Mesenchymal stem cell (in vitro differentiated cells and primary cell): ENCODE data around the gene TOR1B.
"Not testable (repeated sequence)": the region's sequence is repeated elsewhere in the genome, so short reads cannot be mapped to it uniquely, and the experiment has no call there.

Experiments used
- DNase-seq: peaks from one replicate; pipeline ENCODE4 v3.0.0-alpha.2; 2013
- H2AFZ ChIP-seq: one replicate; pipeline ENCODE4 v1.6.1; 2013; ENCODE audit warnings: low read depth, mild to moderate bottlenecking, control low read depth, inconsistent platforms, low read length, moderate library complexity
- H2AK5ac ChIP-seq: 2 replicates; pipeline ENCODE4 v1.6.1; 2013; ENCODE audit warnings: low read length, moderate library complexity, mild to moderate bottlenecking, inconsistent platforms; ENCODE audit not compliant: severe bottlenecking
- H2BK120ac ChIP-seq: one replicate; pipeline ENCODE4 v1.6.1; 2013; ENCODE audit warnings: low read depth, mild to moderate bottlenecking, inconsistent platforms, low read length, moderate library complexity
- H2BK12ac ChIP-seq, 2 experiments: one replicate each; pipeline ENCODE4 v1.6.1; 2013; ENCODE audit warnings: inconsistent platforms in 2 of 2, low read length in 2 of 2, mild to moderate bottlenecking in 2 of 2, moderate library complexity in 2 of 2, control low read depth in 1 of 2
- H2BK15ac ChIP-seq: one replicate; pipeline ENCODE4 v1.6.1; 2013; ENCODE audit warnings: mild to moderate bottlenecking, low read depth, inconsistent platforms; ENCODE audit not compliant: poor library complexity, severe bottlenecking
- H2BK5ac ChIP-seq: 2 replicates; pipeline ENCODE4 v1.6.1; 2013; ENCODE audit warnings: low read depth, mild to moderate bottlenecking, low read length, control low read depth, inconsistent platforms; ENCODE audit not compliant: poor library complexity, severe bottlenecking
- H3K14ac ChIP-seq, 2 experiments: one replicate each; pipeline ENCODE4 v1.6.1; 2013; ENCODE audit warnings: inconsistent platforms in 2 of 2, low read length in 2 of 2, control low read depth in 1 of 2, mild to moderate bottlenecking in 1 of 2, moderate library complexity in 1 of 2
- H3K18ac ChIP-seq, 2 experiments: one replicate each; pipeline ENCODE4 v1.6.1; 2013; ENCODE audit warnings: inconsistent platforms in 2 of 2, low read length in 2 of 2, control low read depth in 1 of 2, low read depth in 1 of 2, mild to moderate bottlenecking in 1 of 2
- H3K23ac ChIP-seq, 2 experiments: one replicate each; pipeline ENCODE4 v1.6.1; 2013; ENCODE audit warnings: inconsistent platforms in 2 of 2, low read length in 2 of 2, mild to moderate bottlenecking in 2 of 2, moderate library complexity in 2 of 2, control low read depth in 1 of 2
- H3K27ac ChIP-seq: 2 replicates; pipeline ENCODE4 v1.5.1; 2013; ENCODE audit warnings: mild to moderate bottlenecking, moderate library complexity, low read length, control low read depth, inconsistent platforms; ENCODE audit not compliant: poor library complexity, severe bottlenecking
- H3K27me3 ChIP-seq, 2 experiments: 2 replicates each; pipeline versions ENCODE4 v1.6.1 to v1.7.0; 2013; ENCODE audit warnings: low read length in 2 of 2, mild to moderate bottlenecking in 2 of 2, moderate library complexity in 2 of 2, control low read depth in 1 of 2, inconsistent platforms in 1 of 2; ENCODE audit not compliant: control insufficient read depth in 1 of 2, insufficient read depth in 1 of 2
- H3K36me3 ChIP-seq, 2 experiments: 2 replicates each; pipeline versions ENCODE4 v1.6.1 to v1.7.0; 2013; ENCODE audit warnings: low read length in 2 of 2, control low read depth in 1 of 2, inconsistent platforms in 1 of 2, low read depth in 1 of 2, mild to moderate bottlenecking in 1 of 2; ENCODE audit not compliant: insufficient read depth in 2 of 2, control insufficient read depth in 1 of 2
- H3K4ac ChIP-seq, 2 experiments: one replicate each; pipeline ENCODE4 v1.6.1; 2013; ENCODE audit warnings: inconsistent platforms in 2 of 2, low read length in 2 of 2, mild to moderate bottlenecking in 2 of 2, moderate library complexity in 2 of 2, control low read depth in 1 of 2, low read depth in 1 of 2
- H3K4me1 ChIP-seq: 2 replicates; pipeline ENCODE4 v1.6.1; 2013; ENCODE audit warnings: low read depth, low read length, control low read depth; ENCODE audit not compliant: control insufficient read depth, insufficient read depth
- H3K4me2 ChIP-seq: 2 replicates; pipeline ENCODE4 v1.6.1; 2013; ENCODE audit warnings: low read length, mild to moderate bottlenecking, inconsistent platforms; ENCODE audit not compliant: poor library complexity, severe bottlenecking
- H3K4me3 ChIP-seq, 2 experiments: 2 replicates each; pipeline versions ENCODE4 v1.5.1 to v1.7.0; 2013; ENCODE audit warnings: low read length in 2 of 2, mild to moderate bottlenecking in 2 of 2, control low read depth in 1 of 2, low read depth in 1 of 2; ENCODE audit not compliant: insufficient read depth in 1 of 2
- H3K79me1 ChIP-seq: replicated peaks from 2 replicates; pipeline ENCODE4 v1.6.1; 2013; ENCODE audit warnings: mild to moderate bottlenecking, control low read depth, low read length, inconsistent platforms; ENCODE audit not compliant: poor library complexity, severe bottlenecking
- H3K9ac ChIP-seq: 2 replicates; pipeline ENCODE4 v1.7.0; 2013; ENCODE audit warnings: mild to moderate bottlenecking, low read length, moderate library complexity
- H3K9me3 ChIP-seq: 2 replicates; pipeline ENCODE4 v1.7.0; 2013; ENCODE audit warnings: mild to moderate bottlenecking, low read length; ENCODE audit not compliant: control insufficient read depth
- H4K8ac ChIP-seq: one replicate; pipeline ENCODE4 v1.6.1; 2013; ENCODE audit warnings: inconsistent platforms, mild to moderate bottlenecking, low read length, moderate library complexity
- H4K91ac ChIP-seq: one replicate; pipeline ENCODE4 v1.6.1; 2013; ENCODE audit warnings: mild to moderate bottlenecking, low read length, inconsistent platforms
- WGBS: methylation state at CpG from one replicate; pipeline ENCODE4 v1.1.7; 2013; ENCODE audit warnings: mixed read lengths; 5-methylcytosine and 5-hydroxymethylcytosine counted together

Gene TOR1B

GRCh38 chr9:129784970-129785369, 18.0 kb upstream of the TOR1B start:
- not testable (repeated sequence) for H3K9ac ChIP-seq, H3K27ac ChIP-seq, H4K8ac ChIP-seq, H3K4me2 ChIP-seq, DNase-seq, H3K9me3 ChIP-seq, H2BK15ac ChIP-seq, H3K4ac ChIP-seq, H2AK5ac ChIP-seq, H3K4me3 ChIP-seq, H3K23ac ChIP-seq, H3K14ac ChIP-seq, H2BK5ac ChIP-seq, H3K79me1 ChIP-seq, H2BK120ac ChIP-seq, H3K4me1 ChIP-seq, H3K36me3 ChIP-seq, H4K91ac ChIP-seq, H2AFZ ChIP-seq, H2BK12ac ChIP-seq, H3K18ac ChIP-seq
- H3K27me3 ChIP-seq: peaks cover 5 to 23% of the 10 kb centered on the region in 2 experiments
- WGBS: 84% methylated on average over 11 of the region's 11 CpGs

GRCh38 chr9:129785866-129786265, 17.1 kb upstream of the TOR1B start:
- H2BK15ac ChIP-seq: no peak overlapping the region
- no peak overlapping the region for H3K4me2 ChIP-seq
- peaks cover 2% of the 10 kb centered on the region for H3K4me1 ChIP-seq
- H3K27me3 ChIP-seq: peaks cover 5 to 21% of the 10 kb centered on the region in 2 experiments
- no peak overlapping the region for H4K8ac ChIP-seq
- H3K27ac ChIP-seq: no peak overlapping the region
- H4K91ac ChIP-seq: no peak overlapping the region
- H2AFZ ChIP-seq: no peak overlapping the region
- no peaks in the 10 kb centered on the region for H3K36me3 ChIP-seq
- H3K23ac ChIP-seq: no peak overlapping the region
- H3K9ac ChIP-seq: no peak overlapping the region
- no peaks in the 10 kb centered on the region for H3K9me3 ChIP-seq
- H3K4me3 ChIP-seq: no peak overlapping the region
- no peak overlapping the region for H2AK5ac ChIP-seq
- DNase-seq: no peak
- H3K79me1 ChIP-seq: no peaks in the 10 kb centered on the region
- no peak overlapping the region for H2BK120ac ChIP-seq
- WGBS: no CpG with 5 or more reads among the region's 1 CpG
- no peak overlapping the region for H3K4ac ChIP-seq
- no peak overlapping the region for H3K18ac ChIP-seq
- no peak overlapping the region for H2BK12ac ChIP-seq
- H2BK5ac ChIP-seq: no peak overlapping the region
- no peak overlapping the region for H3K14ac ChIP-seq

- no peak overlapping the region for H2BK5ac ChIP-seq
- H2AK5ac ChIP-seq: no peak overlapping the region
- no peak overlapping the region for H3K14ac ChIP-seq
- H3K18ac ChIP-seq: no peak overlapping the region
- peaks cover 2% of the 10 kb centered on the region for H3K4me1 ChIP-seq
- H4K8ac ChIP-seq: no peak overlapping the region
- H2BK120ac ChIP-seq: no peak overlapping the region
- no peak overlapping the region for H3K9ac ChIP-seq
- WGBS: 90% methylated on average over 10 of the region's 10 CpGs
- no peak overlapping the region for H2BK12ac ChIP-seq
- no peak for DNase-seq
- no peak overlapping the region for H3K4me2 ChIP-seq
- no peak overlapping the region for H2AFZ ChIP-seq
- no peak overlapping the region for H2BK15ac ChIP-seq
- no peaks in the 10 kb centered on the region for H3K36me3 ChIP-seq
- no peak overlapping the region for H3K23ac ChIP-seq
- H3K27me3 ChIP-seq: peaks cover 5 to 21% of the 10 kb centered on the region in 2 experiments
- H3K27ac ChIP-seq: no peak overlapping the region
- H3K4ac ChIP-seq: no peak overlapping the region
- H3K9me3 ChIP-seq: no peaks in the 10 kb centered on the region
- H3K79me1 ChIP-seq: no peaks in the 10 kb centered on the region
- H3K4me3 ChIP-seq: no peak overlapping the region
- no peak overlapping the region for H4K91ac ChIP-seq
Measured at GRCh38 chr9:129786481-129786880, 16.5 kb upstream of the TOR1B start.

- H2AK5ac ChIP-seq: no peak overlapping the region
- 93% methylated on average over 8 of the region's 8 CpGs for WGBS
- no peak overlapping the region for H2AFZ ChIP-seq
- H3K9me3 ChIP-seq: no peaks in the 10 kb centered on the region
- no peaks in the 10 kb centered on the region for H3K4me1 ChIP-seq
- no peak for DNase-seq
- H4K91ac ChIP-seq: no peak overlapping the region
- H3K4me2 ChIP-seq: no peak overlapping the region
- no peak overlapping the region for H3K9ac ChIP-seq
- no peak overlapping the region for H3K4ac ChIP-seq
- no peak overlapping the region for H3K4me3 ChIP-seq
- H2BK15ac ChIP-seq: no peak overlapping the region
- no peak overlapping the region for H2BK5ac ChIP-seq
- no peak overlapping the region for H4K8ac ChIP-seq
- no peaks in the 10 kb centered on the region for H3K36me3 ChIP-seq
- H3K27ac ChIP-seq: no peak overlapping the region
- H3K27me3 ChIP-seq: peaks cover 32 to 46% of the 10 kb centered on the region in 2 experiments
- H3K18ac ChIP-seq: no peak overlapping the region
- no peaks in the 10 kb centered on the region for H3K79me1 ChIP-seq
- no peak overlapping the region for H3K23ac ChIP-seq
- no peak overlapping the region for H3K14ac ChIP-seq
- H2BK120ac ChIP-seq: no peak overlapping the region
- H2BK12ac ChIP-seq: no peak overlapping the region
Measured at GRCh38 chr9:129794549-129794948, 8.4 kb upstream of the TOR1B start.
